GM12878 (cell line): ENCODE measurements around the gene ATF6B. TPM values are rescaled to one million over a fixed set of nuclear protein-coding genes. Genes with fewer than 3 reads are reported as not detected.

Source experiments
- ATAC-seq: fragments of 200-7000 bp; cut with Tn5 transposase; 3 replicates; pipeline ENCODE4 v1.9.1; 2020; ENCODE audit warnings: mild to moderate bottlenecking, moderate library complexity
- BruUV-seq: library from RNA; stranded (reverse); fragments of 400-500 nt; replicated peaks from 2 replicates; lab custom pipeline; 2021; lab: Mats Ljungman, UMichigan
- CTCF ChIA-PET: fragments of 300-600 bp; sonication (Branson Sonifier 250); formaldehyde crosslinking; extraction: SDS; loops from one replicate; lab custom pipeline; 2021; ENCODE audit warnings: inconsistent platforms; lab: Yijun Ruan, JAX
- POLR2A ChIA-PET: fragments of 350-600 bp; formaldehyde crosslinking; extraction: SDS; loops from one replicate; lab custom pipeline; 2021; ENCODE audit warnings: inconsistent platforms; lab: Charles Lee
- RAD21 ChIA-PET: fragments of 300-600 bp; sonication (Branson Sonifier 250); formaldehyde crosslinking; loops from one replicate; lab custom pipeline; 2023; ENCODE audit warnings: antibody characterized with exemption; ENCODE audit not compliant: unreplicated experiment; lab: Charles Lee
- SMC1A ChIA-PET: fragments of 300-600 bp; sonication (Branson Sonifier 250); formaldehyde crosslinking; loops from one replicate; lab custom pipeline; 2023; ENCODE audit not compliant: unreplicated experiment, uncharacterized antibody; lab: Charles Lee
- DNase-seq: peaks from one replicate; pipeline ENCODE4 v3.0.0-alpha.2; 2011; ENCODE audit warnings: low read depth, low spot score
- FAIRE-seq: peaks from 3 replicates; lab custom pipeline; 2011; peaks lifted over from hg19 to GRCh38; lab: Jason Lieb, UNC
- H2AFZ ChIP-seq: 2 replicates; pipeline ENCODE4 v1.6.0; 2011; ENCODE audit warnings: low read depth, low read length, control low read depth; ENCODE audit not compliant: control insufficient read depth
- H3K27ac ChIP-seq: 2 replicates; pipeline ENCODE4 v1.5.1; 2011; ENCODE audit warnings: control low read depth; ENCODE audit not compliant: control insufficient read depth, insufficient read depth
- H3K27me3 ChIP-seq, 2 experiments: replicated peaks in 1 of 2; 2 replicates each; pipeline versions ENCODE4 v1.6.0 to v1.6.1; 2011; ENCODE audit warnings: low read length in 1 of 2; ENCODE audit not compliant: control insufficient read depth in 2 of 2, insufficient read depth in 2 of 2
- H3K36me3 ChIP-seq, 2 experiments: 2 replicates each; pipeline ENCODE4 v1.5.1; 2011; ENCODE audit warnings: low read length in 1 of 2; ENCODE audit not compliant: control insufficient read depth in 2 of 2, insufficient read depth in 2 of 2
- H3K4me1 ChIP-seq: 2 replicates; pipeline ENCODE4 v1.6.1; 2011; ENCODE audit warnings: mild to moderate bottlenecking, low read length, moderate library complexity, mixed read lengths; ENCODE audit not compliant: control insufficient read depth, insufficient read depth
- H3K4me2 ChIP-seq: 2 replicates; pipeline ENCODE4 v1.6.0; 2011; ENCODE audit warnings: control low read depth; ENCODE audit not compliant: control insufficient read depth, insufficient read depth
- H3K4me3 ChIP-seq: fragments of 200-600 bp; sonication (generic); 2 replicates; pipeline ENCODE4 v1.5.1; 2016
- H3K79me2 ChIP-seq: 2 replicates; pipeline ENCODE4 v1.6.0; 2011; ENCODE audit warnings: low read length; ENCODE audit not compliant: control insufficient read depth, insufficient read depth
- H3K9ac ChIP-seq: 2 replicates; pipeline ENCODE4 v1.8.0; 2011; ENCODE audit warnings: low read length, control low read depth, mixed read lengths; ENCODE audit not compliant: control insufficient read depth, insufficient read depth
- H3K9me3 ChIP-seq: replicated peaks from 3 replicates; pipeline ENCODE4 v1.5.1; 2011; ENCODE audit warnings: mild to moderate bottlenecking, low read length; ENCODE audit not compliant: control insufficient read depth, insufficient read depth
- H4K20me1 ChIP-seq: 2 replicates; pipeline ENCODE4 v1.6.0; 2011; ENCODE audit not compliant: control insufficient read depth, insufficient read depth
- IKZF2 ChIP-seq, 2 experiments: fragments of 450-650 bp; IDR thresholded peaks; 2 replicates each; pipeline ENCODE4 v1.6.1; 2017; ENCODE audit warnings: mild to moderate bottlenecking in 2 of 2, moderate library complexity in 2 of 2
- MYB ChIP-seq: fragments of 150-350 bp; IDR thresholded peaks from 2 replicates; pipeline ENCODE4 v1.6.1; 2014; ENCODE audit warnings: mild to moderate bottlenecking, low read depth, low read length, borderline replicate concordance
- NFYA ChIP-seq: IDR thresholded peaks from 2 replicates; pipeline ENCODE4 v1.6.1; 2011; ENCODE audit warnings: low read depth, mild to moderate bottlenecking, low read length, improper control_type of control experiment, borderline replicate concordance
- WGBS: methylation state at CpG from one replicate; pipeline ENCODE4 v1.1.6; 2016; ENCODE audit warnings: low lambda C conversion rate; ENCODE audit not compliant: insufficient replicate concordance, insufficient coverage; ENCODE audit errors: missing lambda C conversion rate; 5-methylcytosine and 5-hydroxymethylcytosine counted together
- in situ Hi-C: fragments of 300-500 bp; cut with MboI; formaldehyde crosslinking; loops from 9 replicates; pipeline ENCODE4 v1.14.3; 2018; ENCODE audit warnings: mixed read lengths
- intact Hi-C: fragments of 100-400 bp; cut with micrococcal nuclease; formaldehyde crosslinking; loops from one replicate; pipeline ENCODE4 v1.14.2; 2022; ENCODE audit not compliant: unreplicated experiment
- polyA plus RNA-seq, 11 experiments: library from polyadenylated mRNA; depleted of rRNA in 4 of 11; unstranded in 6 of 11; stranded (reverse) in 5 of 11; fragments of >200 nt; fragmentation: Nextera tagmentation in 4 of 11; fragmentation: Illumina TruSeq in 1 of 11; extraction: Ambion mirVana in 4 of 11; extraction: Trizol in 1 of 11; gene quantifications; 1 replicate in 1 of 11; 2 replicates in 10 of 11; pipeline versions ENCODE4 v1.2.1 to v1.2.3, GENCODE V29; 2011 to 2016; ENCODE audit warnings: inconsistent platforms in 2 of 11, missing spikeins in 2 of 11, low read depth in 1 of 11
- total RNA-seq, 4 experiments: library from RNA; depleted of rRNA in 3 of 4; stranded (reverse); fragments of >200 nt in 3 of 4; fragmentation: Illumina TruSeq in 1 of 4; extraction: Trizol in 1 of 4; gene quantifications; 2 replicates each; pipeline versions ENCODE4 v1.2.1 to v1.2.3, GENCODE V29; 2013 to 2021
- TF ChIP-seq, protein P1 (sequence below): fragments of 450-650 bp; formaldehyde crosslinking; IDR thresholded peaks from 2 replicates; pipeline ENCODE4 v1.5.0; 2022; ENCODE audit warnings: mild to moderate bottlenecking, missing genetic modification characterization

ATF6B gene
- total and polyA plus RNA-seq, 10 of the 15 experiments (the other 5 are each of a cell fraction or from before 2014, with no cell fraction given), result 13.6 to 83.9 (median 44.0) TPM

DNA sequence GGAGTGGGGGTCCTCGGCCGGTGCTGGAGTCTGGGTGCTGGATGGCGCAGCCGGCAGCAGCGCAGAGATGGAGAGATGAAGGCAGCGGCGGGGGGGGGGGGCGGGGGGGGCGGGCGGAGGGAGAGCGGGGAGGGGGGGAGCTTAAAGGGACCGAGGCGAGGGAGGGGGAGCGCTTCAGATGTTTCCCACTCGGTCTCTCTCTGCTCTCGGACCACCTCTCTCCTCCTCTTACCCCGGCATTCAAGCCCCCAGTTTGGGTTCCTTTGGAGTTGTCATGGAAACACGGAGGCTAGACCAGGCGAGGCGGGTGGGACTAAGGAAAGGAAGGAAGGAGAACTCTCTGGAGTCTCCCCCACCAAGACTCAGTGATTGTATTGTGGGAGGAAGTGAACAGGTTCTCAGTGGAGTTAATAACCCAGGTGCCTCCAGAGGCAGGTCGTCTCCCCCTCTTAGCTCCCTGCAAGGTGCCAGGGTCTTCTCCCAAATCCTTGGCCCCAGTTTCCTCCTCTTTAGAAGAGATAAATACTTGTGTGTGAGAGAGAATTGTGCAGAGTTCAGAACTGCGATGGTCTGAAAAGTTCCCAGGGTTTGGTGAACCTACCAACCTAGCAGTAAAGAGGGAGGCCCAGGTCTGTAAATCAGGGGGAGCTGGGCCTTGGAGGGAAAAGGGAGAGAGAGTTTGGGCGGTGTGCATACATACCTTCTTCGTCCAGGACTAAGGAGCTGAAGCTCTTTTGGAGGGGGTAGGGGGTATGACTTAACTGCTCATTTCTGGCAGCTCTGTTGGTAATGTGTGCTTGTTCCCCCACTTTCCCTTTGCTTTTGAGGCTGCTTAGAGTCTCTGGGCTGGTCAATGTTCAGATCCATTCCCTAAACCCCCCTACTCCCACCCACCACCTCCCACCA is 24.1 kb upstream of the ATF6B start, which contains the start of gene PRRT1:
Gene PRRT1 (minus strand): TSS at position 77 of the 906 bp plus-strand sequence. CDS start 112 bp downstream, outside the sequence.
- ChIA-PET RAD21 (interaction anchor here (1.2 kb wide), 1 partner anchor 38 kb away, joined by 3 read pairs; the partner anchor contains the start of gene PBX2), SMC1A (no interaction called here), CTCF (interaction anchor here (1.5 kb wide), 1 partner anchor 33 kb away, joined by 4 read pairs; no protein-coding TSS in a partner anchor), POLR2A (interaction anchor here (0.6 to 1.1 kb wide), 3 partner anchors 21 to 1331 kb away, joined by 4 to 8 read pairs (median 8); partner anchors contain the start of gene ATF6B)
- no peak for ATAC-seq
- BruUV-seq, result no TSS peak
- no peaks in the 10 kb centered on the region for H4K20me1 ChIP-seq
- H3K27me3 ChIP-seq, result peaks cover 8 to 9% of the 10 kb centered on the region in 2 experiments
- H3K36me3 ChIP-seq, result no peaks in the 10 kb centered on the region; a peak in 1 of 4 replicates
- H3K27ac ChIP-seq, result no peak within 1 kb of the TSS
- H3K4me2 ChIP-seq, result no peak within 1 kb of the TSS
- DNase-seq, result no peak
- TF ChIP-seq IKZF2 (IDR thresholded peaks at IDR 0.05) (no peak), NFYA (no peak), MYB (no peak)
- TF ChIP-seq, protein P1, sequence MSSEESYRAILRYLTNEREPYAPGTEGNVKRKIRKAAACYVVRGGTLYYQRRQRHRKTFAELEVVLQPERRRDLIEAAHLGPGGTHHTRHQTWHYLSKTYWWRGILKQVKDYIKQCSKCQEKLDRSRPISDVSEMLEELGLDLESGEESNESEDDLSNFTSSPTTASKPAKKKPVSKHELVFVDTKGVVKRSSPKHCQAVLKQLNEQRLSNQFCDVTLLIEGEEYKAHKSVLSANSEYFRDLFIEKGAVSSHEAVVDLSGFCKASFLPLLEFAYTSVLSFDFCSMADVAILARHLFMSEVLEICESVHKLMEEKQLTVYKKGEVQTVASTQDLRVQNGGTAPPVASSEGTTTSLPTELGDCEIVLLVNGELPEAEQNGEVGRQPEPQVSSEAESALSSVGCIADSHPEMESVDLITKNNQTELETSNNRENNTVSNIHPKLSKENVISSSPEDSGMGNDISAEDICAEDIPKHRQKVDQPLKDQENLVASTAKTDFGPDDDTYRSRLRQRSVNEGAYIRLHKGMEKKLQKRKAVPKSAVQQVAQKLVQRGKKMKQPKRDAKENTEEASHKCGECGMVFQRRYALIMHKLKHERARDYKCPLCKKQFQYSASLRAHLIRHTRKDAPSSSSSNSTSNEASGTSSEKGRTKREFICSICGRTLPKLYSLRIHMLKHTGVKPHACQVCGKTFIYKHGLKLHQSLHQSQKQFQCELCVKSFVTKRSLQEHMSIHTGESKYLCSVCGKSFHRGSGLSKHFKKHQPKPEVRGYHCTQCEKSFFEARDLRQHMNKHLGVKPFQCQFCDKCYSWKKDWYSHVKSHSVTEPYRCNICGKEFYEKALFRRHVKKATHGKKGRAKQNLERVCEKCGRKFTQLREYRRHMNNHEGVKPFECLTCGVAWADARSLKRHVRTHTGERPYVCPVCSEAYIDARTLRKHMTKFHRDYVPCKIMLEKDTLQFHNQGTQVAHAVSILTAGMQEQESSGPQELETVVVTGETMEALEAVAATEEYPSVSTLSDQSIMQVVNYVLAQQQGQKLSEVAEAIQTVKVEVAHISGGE (CRISPR knock-in tag), result no peak
- in situ Hi-C loops (no loop called here), intact Hi-C loops (loop anchor here (10.0 kb wide), 1 partner anchor 107 kb away; no protein-coding TSS in a partner anchor)
- H3K4me3 ChIP-seq, result no peak within 1 kb of the TSS
- no peaks in the 10 kb centered on the region; the same call in 2 of the 3 replicates for H3K9me3 ChIP-seq
- no peaks in the 10 kb centered on the region for H3K79me2 ChIP-seq
- H3K9ac ChIP-seq, result no peak within 1 kb of the TSS
- 20% methylated on average over 12 of the region's 24 CpGs for WGBS
- FAIRE-seq, result no peak
- peaks cover 3% of the 10 kb centered on the region; the same call in 1 of the 2 replicates for H3K4me1 ChIP-seq
- H2AFZ ChIP-seq, result no peak within 1 kb of the TSS
